ENCODE data around the gene SIAH1. TPM values are rescaled to one million over a fixed set of nuclear protein-coding genes. Genes with fewer than 3 reads are reported as not detected.

The SIAH1 gene
- total and polyA plus RNA-seq, 2 of the 8 experiments (the other 6 are each of a cell fraction or from before 2014, with no cell fraction given): 19.5 to 33.9 TPM

DNA sequence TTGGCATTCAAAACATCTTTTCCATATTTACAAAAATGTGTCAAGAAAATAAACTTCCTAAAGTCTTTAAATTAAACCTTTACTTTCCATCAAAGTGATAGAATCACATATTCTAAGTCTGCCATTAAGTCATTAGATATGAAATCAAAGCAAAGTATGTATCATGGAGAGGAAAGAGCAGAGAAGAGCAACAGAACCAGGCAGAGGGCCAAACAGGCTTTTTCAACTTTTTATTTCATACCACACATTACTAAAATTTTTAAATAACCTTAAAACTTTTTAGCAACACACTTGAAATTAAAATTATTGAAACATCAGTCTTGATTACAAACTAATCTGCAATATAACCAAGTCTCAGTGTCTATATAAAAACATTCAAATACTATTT is 13.8 kb downstream of the SIAH1 start:
- H3K79me1 ChIP-seq (ENCODE audit: low read depth, low read length): peaks cover 7% of the 10 kb centered on the region

More for the DNA sequence above, 13.8 kb downstream of the SIAH1 start:
- TF ChIP-seq HDAC2 (IDR thresholded peaks at IDR 0.05; ENCODE audit: borderline replicate concordance in 1 of 2, low read depth in 2 of 2, low read length in 2 of 2) (no peak), TAF7 (optimal IDR thresholded peaks at IDR 0.05; ENCODE audit: borderline replicate concordance, low read depth, low read length) (no peak), SP1 (IDR thresholded peaks at IDR 0.05; ENCODE audit: low read depth, low read length) (no peak), SIN3A (conservative IDR thresholded peaks at IDR 0.05 in 1 of 2, IDR thresholded peaks at IDR 0.05 in 1 of 2; ENCODE audit: low read depth in 1 of 2, low read length in 2 of 2) (no peak), SRF (IDR thresholded peaks at IDR 0.05; ENCODE audit: low read depth, low read length) (no peak), JUN (IDR thresholded peaks at IDR 0.05; ENCODE audit: low read depth, low read length) (no peak), JUND (IDR thresholded peaks at IDR 0.05; ENCODE audit: low read length) (no peak), KDM5A (IDR thresholded peaks at IDR 0.05; ENCODE audit: low read length) (no peak), CBX5 (IDR thresholded peaks at IDR 0.05; ENCODE audit: low read depth, low read length) (no peak), POLR2A (IDR thresholded peaks at IDR 0.05; ENCODE audit: control extremely low read depth in 1 of 2, low read depth in 2 of 2, low read length in 2 of 2) (no peak)
- TF ChIP-seq, protein P1, sequence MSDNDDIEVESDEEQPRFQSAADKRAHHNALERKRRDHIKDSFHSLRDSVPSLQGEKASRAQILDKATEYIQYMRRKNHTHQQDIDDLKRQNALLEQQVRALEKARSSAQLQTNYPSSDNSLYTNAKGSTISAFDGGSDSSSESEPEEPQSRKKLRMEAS (IDR thresholded peaks at IDR 0.05): no peak
- TF ChIP-seq, protein P2, sequence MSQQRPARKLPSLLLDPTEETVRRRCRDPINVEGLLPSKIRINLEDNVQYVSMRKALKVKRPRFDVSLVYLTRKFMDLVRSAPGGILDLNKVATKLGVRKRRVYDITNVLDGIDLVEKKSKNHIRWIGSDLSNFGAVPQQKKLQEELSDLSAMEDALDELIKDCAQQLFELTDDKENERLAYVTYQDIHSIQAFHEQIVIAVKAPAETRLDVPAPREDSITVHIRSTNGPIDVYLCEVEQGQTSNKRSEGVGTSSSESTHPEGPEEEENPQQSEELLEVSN (IDR thresholded peaks at IDR 0.05): no peak
- H3K27ac ChIP-seq (ENCODE audit: low read depth, low read length): no peak overlapping the region
- H3K36me3 ChIP-seq (ENCODE audit: control insufficient read depth in 2 of 4, insufficient read depth in 4 of 4, low read length in 3 of 4): no peaks in the 10 kb centered on the region
- H2BK15ac ChIP-seq (ENCODE audit: low read length): no peak overlapping the region
- H3K23ac ChIP-seq (ENCODE audit: insufficient read length): no peak overlapping the region
- H3K4me1 ChIP-seq (replicated peaks in 1 of 4; ENCODE audit: control insufficient read depth in 3 of 4, insufficient read depth in 4 of 4, low read length in 3 of 4): peaks cover 0 to 6% (median 4%) of the 10 kb centered on the region in 4 experiments; a peak in 4 of 7 replicates
- CTCF ChIA-PET (ENCODE audit: partially characterized antibody): interaction anchor here (1.0 kb wide), 1 partner anchor 18 kb away, joined by 4 read pairs; no protein-coding TSS in a partner anchor
- H3K4me2 ChIP-seq (ENCODE audit: insufficient read depth in 1 of 2, low read depth in 2 of 2, low read length in 2 of 2): no peak overlapping the region
- H3K79me2 ChIP-seq (ENCODE audit: control insufficient read depth in 1 of 2, insufficient read depth in 2 of 2, low read length in 2 of 2): peaks cover 14 to 100% of the 10 kb centered on the region in 2 experiments
- no peak overlapping the region for H2BK120ac ChIP-seq (replicated peaks; ENCODE audit: low read depth, low read length)
- H3K9ac ChIP-seq (replicated peaks in 1 of 4; ENCODE audit: extremely low read depth in 1 of 4, low read depth in 3 of 4, low read length in 3 of 4): no peak overlapping the region
- H3K18ac ChIP-seq (ENCODE audit: extremely low read depth, low read length): no peak overlapping the region
- no peak overlapping the region for H2BK12ac ChIP-seq (ENCODE audit: low read depth, low read length)
- H2AK5ac ChIP-seq (ENCODE audit: low read depth, low read length): no peak overlapping the region
- H3K56ac ChIP-seq (replicated peaks; ENCODE audit: insufficient read length, low read depth, low read length): no peak overlapping the region
- no peak overlapping the region for H3K4ac ChIP-seq (replicated peaks; ENCODE audit: insufficient read length, low read depth, low read length)
- no peak overlapping the region for H4K5ac ChIP-seq (ENCODE audit: insufficient read length, low read depth, low read length)
- POLR2A ChIA-PET (ENCODE audit: partially characterized antibody): interaction anchor here (3.6 to 8.9 kb wide), 3 partner anchors 7 to 15 kb away, joined by 8 to 156 read pairs (median 52); partner anchors contain the start of gene SIAH1
- H2AFZ ChIP-seq (ENCODE audit: low read length): no peak overlapping the region
- H2BK20ac ChIP-seq (ENCODE audit: low read length): no peak overlapping the region
- H2BK5ac ChIP-seq (ENCODE audit: low read depth, low read length): no peak overlapping the region
- H4K20me1 ChIP-seq (replicated peaks in 1 of 2; ENCODE audit: control insufficient read depth in 1 of 2, insufficient read depth in 2 of 2, low read length in 2 of 2): peaks cover 14 to 22% of the 10 kb centered on the region in 2 experiments
- no peaks in the 10 kb centered on the region for H3K27me3 ChIP-seq (replicated peaks in 1 of 4; ENCODE audit: control insufficient read depth in 3 of 4, extremely low read depth in 1 of 4, insufficient read depth in 3 of 4, low read length in 3 of 4)
- DNase-seq (ENCODE audit: low read depth in 1 of 2, low spot score in 2 of 2): no peak
- H4K91ac ChIP-seq (replicated peaks; ENCODE audit: insufficient read length, low read length): no peak overlapping the region
- FAIRE-seq: no peak
- no peak overlapping the region for H4K8ac ChIP-seq (ENCODE audit: extremely low read depth, insufficient read depth, low read length)
- no peak overlapping the region for H3K14ac ChIP-seq (ENCODE audit: insufficient read length)
- H3K9me3 ChIP-seq (ENCODE audit: insufficient read depth in 2 of 2, low read depth in 1 of 2, low read length in 1 of 2): no peaks in the 10 kb centered on the region
- peaks cover under 1% of the 10 kb centered on the region; the same call in 1 of the 2 replicates for H3K23me2 ChIP-seq (ENCODE audit: low read depth, low read length)
- no peak overlapping the region for H3K4me3 ChIP-seq (ENCODE audit: extremely low read depth in 1 of 4, insufficient read depth in 2 of 4, low read depth in 3 of 4, low read length in 4 of 4)

Data from H1 (cell line).